Thymus (tissue), 11 donors: ENCODE results near the gene REL. TPM values are rescaled to one million over a fixed set of nuclear protein-coding genes. Genes with fewer than 3 reads are reported as not detected.

Experiments used
- DNase-seq, 9 donors: peaks; one replicate each; pipeline ENCODE4 v3.0.0-alpha.2; 2013; ENCODE audit warnings: low spot score in 9 of 9, low read depth in 6 of 9, missing footprints in 1 of 9
- H3K27ac ChIP-seq, 2 donors: one replicate each; pipeline ENCODE4 v1.5.1; 2013; ENCODE audit warnings: control low read depth in 1 of 2, low read depth in 1 of 2, low read length in 1 of 2, mild to moderate bottlenecking in 1 of 2, moderate library complexity in 1 of 2
- H3K27me3 ChIP-seq, 2 donors: one replicate each; pipeline ENCODE4 v1.5.1; 2013; ENCODE audit warnings: low read length in 1 of 2; ENCODE audit not compliant: control insufficient read depth in 2 of 2, insufficient read depth in 1 of 2
- H3K36me3 ChIP-seq, 2 donors: one replicate each; pipeline ENCODE4 v1.5.1; 2013; ENCODE audit warnings: low read length in 1 of 2, mild to moderate bottlenecking in 1 of 2, moderate library complexity in 1 of 2; ENCODE audit not compliant: control insufficient read depth in 2 of 2, insufficient read depth in 2 of 2
- H3K4me1 ChIP-seq, 2 donors: one replicate each; pipeline ENCODE4 v1.5.1; 2013; ENCODE audit warnings: low read length in 2 of 2; ENCODE audit not compliant: control insufficient read depth in 2 of 2, insufficient read depth in 2 of 2
- H3K4me3 ChIP-seq, 2 donors: one replicate each; pipeline ENCODE4 v1.5.1; 2013; ENCODE audit warnings: low read length in 2 of 2, control low read depth in 1 of 2, mild to moderate bottlenecking in 1 of 2
- H3K9me3 ChIP-seq, 2 donors: one replicate each; pipeline ENCODE4 v1.5.1; 2013; ENCODE audit warnings: low read length in 1 of 2, mild to moderate bottlenecking in 1 of 2; ENCODE audit not compliant: control insufficient read depth in 2 of 2, insufficient read depth in 1 of 2
- WGBS: extraction: QIAGEN DNeasy Blood & Tissue Kit; methylation state at CpG from one replicate; pipeline ENCODE4 v1.1.7; 2013; 5-methylcytosine and 5-hydroxymethylcytosine counted together
- polyA plus RNA-seq: library from polyadenylated mRNA; stranded (reverse); fragments of 200-250 nt; gene quantifications from one replicate; pipeline ENCODE4 v1.2.3, GENCODE V29; 2013
- total RNA-seq: library from RNA; stranded (reverse); fragments of 120-200 nt; gene quantifications from one replicate; pipeline ENCODE4 v1.2.4, GENCODE V29; 2013
- donor health status: healthy.

Gene REL
- total and polyA plus RNA-seq, 2 donors, result 3.1 to 10.6 TPM

- no peaks in the 10 kb centered on the region for H3K9me3 ChIP-seq
- no peaks in the 10 kb centered on the region for H3K36me3 ChIP-seq
- 96% methylated on average over 5 of the region's 5 CpGs for WGBS
- no peak for DNase-seq
- H3K4me3 ChIP-seq, result no peak overlapping the region
- H3K27ac ChIP-seq, result no peak overlapping the region
- no peaks in the 10 kb centered on the region for H3K4me1 ChIP-seq
- H3K27me3 ChIP-seq, result no peaks in the 10 kb centered on the region
These were observed 92.3 kb downstream of the REL start for GRCh38 chr2:60973705-60974104.

GRCh38 chr2:60974652-60975051, 93.3 kb downstream of the REL start:
- no peak overlapping the region for H3K4me3 ChIP-seq
- no peak overlapping the region for H3K27ac ChIP-seq
- H3K4me1 ChIP-seq, result no peaks in the 10 kb centered on the region
- no peaks in the 10 kb centered on the region for H3K36me3 ChIP-seq
- 97% methylated on average over 16 of the region's 16 CpGs for WGBS
- H3K9me3 ChIP-seq, result no peaks in the 10 kb centered on the region
- DNase-seq, result no peak
- no peaks in the 10 kb centered on the region for H3K27me3 ChIP-seq

Other genes with a start within 250 kb of the REL start
- 17.3 TPM for gene PAPOLG, start 125.3 kb upstream of the REL start, total RNA-seq
- 14.3 TPM for gene PAPOLG, start 125.3 kb upstream of the REL start, polyA plus RNA-seq
- 16.9 TPM for gene PEX13, start 136.1 kb downstream of the REL start, total RNA-seq
- gene PEX13, start 136.1 kb downstream of the REL start, polyA plus RNA-seq, result 18.8 TPM
- 10.4 TPM for gene PUS10, start 136.7 kb downstream of the REL start, total RNA-seq
- gene PUS10, start 136.7 kb downstream of the REL start, polyA plus RNA-seq, result 6.2 TPM
- gene SANBR, start 184.3 kb downstream of the REL start, total RNA-seq, result 5.8 TPM
- 6.0 TPM for gene SANBR, start 184.3 kb downstream of the REL start, polyA plus RNA-seq